ENCODE measurements around the gene EBI3.
"Not testable (repeated sequence)": the region's sequence is repeated elsewhere in the genome, so short reads cannot be mapped to it uniquely, and the experiment has no call there.

The EBI3 gene

GRCh38 chr19:4199699-4200293 is 29.5 kb upstream of the EBI3 start:
- DNase-seq (ENCODE audit: low read depth in 2 of 2, low spot score in 1 of 2), result no peak

DNA sequence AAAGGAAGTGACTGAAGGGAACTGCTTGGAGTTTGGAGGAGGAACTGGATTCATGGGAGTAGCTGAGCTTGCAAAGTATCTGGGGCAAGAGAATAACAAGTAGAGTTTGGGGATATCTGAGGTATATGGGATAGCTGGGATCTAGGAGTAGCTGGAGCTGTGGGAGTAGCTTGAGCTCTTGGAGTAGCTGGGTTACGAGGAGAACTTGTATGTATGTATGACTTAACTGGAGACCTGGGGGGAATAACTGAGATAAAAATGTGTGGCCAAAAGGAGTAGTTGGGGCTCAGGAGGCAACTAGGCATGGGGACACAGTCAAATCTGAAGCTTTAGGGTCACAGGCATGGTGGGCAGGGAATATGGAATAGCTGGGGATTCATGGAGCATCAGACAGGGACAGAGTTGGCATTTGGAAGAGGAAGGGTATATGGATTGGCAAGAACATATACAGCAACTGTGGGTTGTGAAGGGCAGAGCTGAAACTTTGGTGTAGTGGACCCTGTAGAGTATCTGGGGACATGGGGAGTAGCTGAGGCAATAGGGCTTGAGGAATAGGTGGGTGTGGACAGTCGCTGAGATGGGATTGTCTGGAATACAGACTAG is 28.3 kb upstream of the EBI3 start:
- DNase-seq (ENCODE audit: low read depth in 2 of 2, low spot score in 1 of 2), result no peak

- no peak for DNase-seq (ENCODE audit: low read depth in 2 of 2, low spot score in 1 of 2)
Observed at GRCh38 chr19:4201798-4202197, 27.5 kb upstream of the EBI3 start.

GRCh38 chr19:4206818-4207484 is 22.4 kb upstream of the EBI3 start:
- no peak for DNase-seq (ENCODE audit: low read depth in 2 of 2, low spot score in 1 of 2)

DNA sequence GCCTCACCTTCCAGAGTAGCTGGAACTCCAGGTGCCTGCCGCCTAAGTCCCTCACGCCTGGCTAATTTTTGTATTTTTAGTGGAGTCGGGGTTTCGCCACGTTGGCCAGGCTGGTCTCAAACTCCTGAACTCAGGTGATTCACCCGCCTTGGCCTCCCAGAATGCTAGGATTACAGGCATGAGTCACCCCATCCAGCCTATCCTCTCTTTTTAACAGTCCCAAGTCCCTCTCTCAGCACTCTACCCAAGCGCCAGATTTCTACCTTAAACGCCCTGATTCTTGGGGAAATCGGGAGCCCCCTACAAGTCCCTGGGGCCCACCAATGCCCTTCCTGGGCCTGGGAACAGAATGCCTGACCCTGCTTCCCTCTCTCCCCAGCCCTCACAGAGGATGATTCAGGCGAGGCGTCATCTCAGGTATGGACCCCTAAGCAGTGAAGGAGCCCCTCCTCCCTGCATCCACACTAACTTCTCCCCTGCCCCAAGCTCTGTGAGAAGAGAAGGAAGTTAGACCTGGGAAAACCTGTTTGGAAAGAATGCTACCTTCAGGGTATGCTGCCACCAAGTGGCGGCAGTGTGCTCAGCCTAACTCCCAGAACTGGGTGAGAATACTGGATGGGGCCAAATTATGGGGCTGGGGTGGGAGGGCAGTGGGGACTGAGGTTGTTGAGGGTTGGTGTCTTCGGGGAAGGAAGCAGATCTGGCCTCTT is 20.8 kb upstream of the EBI3 start:
- no peak for DNase-seq (ENCODE audit: low read depth in 2 of 2, low spot score in 1 of 2)

- no peak for DNase-seq (ENCODE audit: low read depth in 2 of 2, low spot score in 1 of 2)
Observed at GRCh38 chr19:4210166-4210731, 19.1 kb upstream of the EBI3 start.

DNA sequence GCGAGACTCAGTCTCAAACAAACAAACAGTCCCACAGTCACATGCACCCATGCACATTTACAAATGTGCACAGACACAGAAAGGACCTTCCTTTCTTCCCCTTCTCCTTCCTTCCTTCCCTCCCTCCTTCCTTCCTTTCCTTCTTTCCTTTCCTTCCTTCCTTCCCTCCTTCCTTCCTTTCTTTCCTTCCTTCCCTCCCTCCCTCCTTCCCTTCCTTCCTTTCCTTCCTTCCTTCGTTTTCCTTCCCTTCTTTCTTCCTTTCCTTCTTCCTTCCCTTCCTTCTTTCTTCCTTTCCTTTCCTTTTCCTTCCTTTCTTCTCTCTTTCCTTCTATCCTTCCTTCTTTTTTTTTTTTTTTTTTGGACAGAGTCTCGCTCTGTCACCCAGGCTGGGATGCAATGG is 16.2 kb upstream of the EBI3 start:
- no peak for DNase-seq (ENCODE audit: low read depth in 2 of 2, low spot score in 1 of 2)

GRCh38 chr19:4215807-4216206 is 13.5 kb upstream of the EBI3 start:
- no peak for DNase-seq (ENCODE audit: low read depth in 2 of 2, low spot score in 1 of 2)

DNA sequence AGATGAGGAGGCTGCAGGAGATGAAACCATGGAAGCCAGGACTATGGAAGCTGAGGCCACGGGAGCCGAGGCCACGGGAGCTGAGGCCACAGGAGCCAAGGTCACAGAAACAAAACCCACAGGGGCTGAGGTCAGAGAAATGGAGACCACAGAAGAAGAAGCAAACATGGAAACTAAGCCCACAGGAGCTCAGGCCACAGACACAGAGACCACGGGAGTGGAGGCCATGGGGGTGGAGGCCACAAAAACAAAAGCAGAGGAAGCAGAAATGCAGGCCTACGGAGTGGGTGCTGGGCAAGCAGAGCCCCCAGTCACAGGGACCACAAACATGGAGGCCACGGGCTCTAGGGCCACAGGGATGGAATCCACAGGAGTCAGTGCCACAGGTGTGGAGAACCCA is 12.5 kb upstream of the EBI3 start:
- no peak for DNase-seq (ENCODE audit: low read depth in 2 of 2, low spot score in 1 of 2)

GRCh38 chr19:4217429-4218264 is 11.7 kb upstream of the EBI3 start:
- DNase-seq (ENCODE audit: low read depth in 2 of 2, low spot score in 1 of 2), result no peak

DNA sequence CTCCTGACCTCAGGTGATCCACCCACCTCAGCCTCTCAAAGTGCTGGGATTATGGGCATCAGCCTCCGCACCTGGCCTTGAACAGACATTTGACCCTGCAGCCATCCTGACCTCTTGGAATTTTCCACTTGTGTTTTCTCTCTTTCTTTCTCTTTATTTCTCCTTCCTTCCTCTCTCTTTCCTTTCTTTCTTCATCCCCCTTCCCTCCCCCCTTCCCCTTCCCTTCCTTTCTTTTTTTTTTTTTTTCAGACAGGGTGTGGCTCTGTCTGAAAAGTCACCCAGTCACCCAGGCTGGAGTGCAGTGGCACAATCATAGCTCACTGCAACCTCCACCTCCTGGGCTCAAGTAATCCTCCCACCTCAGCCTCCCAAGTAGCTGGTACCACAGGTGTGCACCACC is 10.8 kb upstream of the EBI3 start:
- DNase-seq (ENCODE audit: low read depth in 2 of 2, low spot score in 1 of 2), result not testable (repeated sequence)

DNA sequence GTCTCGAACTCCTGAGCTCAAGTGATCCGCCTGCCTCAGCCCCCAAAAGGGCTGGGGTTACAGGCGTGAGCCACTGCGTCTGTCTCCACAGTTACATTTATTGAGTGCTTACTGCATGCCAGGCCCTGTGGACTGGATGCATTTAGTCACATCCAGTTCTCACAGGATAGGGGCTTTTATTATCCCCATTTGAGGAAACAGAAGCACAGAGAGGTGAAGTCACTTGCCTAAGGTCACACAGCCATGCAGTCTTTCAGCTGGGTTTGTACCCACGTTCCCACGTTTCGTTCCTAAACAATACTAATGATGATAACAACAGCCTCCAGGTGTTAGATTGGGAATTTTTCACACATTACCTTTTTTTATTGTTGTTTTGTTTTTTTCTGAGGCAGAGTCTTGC is 9.1 kb upstream of the EBI3 start:
- no peak for DNase-seq (ENCODE audit: low read depth in 2 of 2, low spot score in 1 of 2)

- no peak for DNase-seq (ENCODE audit: low read depth in 2 of 2, low spot score in 1 of 2)
Observed at GRCh38 chr19:4224470-4224869, 4.9 kb upstream of the EBI3 start.

- no peak for DNase-seq (ENCODE audit: low read depth in 2 of 2, low spot score in 1 of 2)
Observed at GRCh38 chr19:4225885-4226284, 3.4 kb upstream of the EBI3 start.

DNA sequence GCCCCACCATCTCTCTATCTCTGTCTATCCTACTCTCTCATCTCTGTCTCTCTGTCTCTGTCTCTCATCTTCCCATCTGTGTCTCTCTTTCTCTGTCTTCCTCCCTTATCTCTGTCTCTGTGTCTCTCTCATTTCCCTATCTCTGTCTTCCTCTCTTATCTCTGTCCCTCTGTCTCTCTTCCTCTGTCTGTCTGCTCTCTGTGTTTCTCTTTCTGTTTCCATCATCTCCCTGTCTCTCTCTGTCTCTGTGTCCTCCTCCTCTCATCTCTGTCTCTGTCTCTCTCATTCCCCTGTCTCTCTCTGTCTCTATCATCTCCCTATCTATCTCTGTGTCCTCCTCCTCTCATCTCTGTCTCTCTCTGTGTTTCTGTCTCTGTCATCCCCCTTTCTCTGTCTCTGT is 1.6 kb upstream of the EBI3 start:
- DNase-seq (ENCODE audit: low read depth in 2 of 2, low spot score in 1 of 2), result no peak

GRCh38 chr19:4228765-4229178 is 551 bp upstream of the EBI3 start:
- no peak for DNase-seq (ENCODE audit: low read depth in 2 of 2, low spot score in 1 of 2)

- not testable (repeated sequence) for DNase-seq (ENCODE audit: low read depth in 2 of 2, low spot score in 1 of 2)
Observed at GRCh38 chr19:4230237-4230636, 914 bp downstream of the EBI3 start.

GRCh38 chr19:4231521-4231920 is 2.2 kb downstream of the EBI3 start:
- not testable (repeated sequence) for DNase-seq (ENCODE audit: low read depth in 2 of 2, low spot score in 1 of 2)

- DNase-seq (ENCODE audit: low read depth in 2 of 2, low spot score in 1 of 2), result not testable (repeated sequence)
Observed at GRCh38 chr19:4232139-4232538, 2.8 kb downstream of the EBI3 start.

DNA sequence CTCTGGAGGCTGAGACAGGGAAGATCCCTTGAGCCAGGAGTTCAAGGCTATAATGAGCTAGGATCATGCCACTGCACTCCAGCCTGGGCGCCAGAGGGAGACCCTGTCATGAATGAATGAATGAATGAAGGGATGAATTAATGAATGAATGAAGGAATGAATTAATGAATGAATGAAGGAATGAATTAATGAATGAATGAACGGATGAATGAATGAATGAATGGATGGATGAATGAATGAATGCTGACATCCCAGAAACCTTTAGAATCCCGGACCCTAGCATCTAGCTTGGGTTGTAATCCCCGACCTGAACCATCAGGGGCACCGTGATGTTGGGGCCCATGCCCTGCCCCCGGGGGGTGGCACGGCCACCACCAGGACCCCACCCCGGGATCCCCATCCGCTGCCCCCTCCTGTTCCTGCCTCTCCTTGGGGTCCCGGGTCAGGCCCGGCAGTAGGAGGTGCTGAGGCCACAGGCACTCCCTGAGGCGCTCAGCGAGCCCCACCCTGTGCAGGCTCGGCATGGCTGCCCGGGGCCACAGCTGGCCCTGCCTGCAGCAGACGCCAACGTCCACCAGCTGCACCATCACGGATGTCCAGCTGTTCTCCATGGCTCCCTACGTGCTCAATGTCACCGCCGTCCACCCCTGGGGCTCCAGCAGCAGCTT is 3.4 kb downstream of the EBI3 start:
- DNase-seq (ENCODE audit: low read depth in 2 of 2, low spot score in 1 of 2), result no peak

Measured in stimulated activated CD8-positive, alpha-beta memory T cell treated with anti-CD3 and anti-CD28 coated beads, Interleukin-4, amount 100 ng/mL, for 4 hours (primary cell).